ENCODE measurements around the gene SLC25A36.
A peak's percentile ranks its signal among the peaks of the same experiment; 100 is the strongest.
"Not testable (repeated sequence)": the region's sequence is repeated elsewhere in the genome, so short reads cannot be mapped to it uniquely, and the experiment has no call there.

Gene SLC25A36

DNA sequence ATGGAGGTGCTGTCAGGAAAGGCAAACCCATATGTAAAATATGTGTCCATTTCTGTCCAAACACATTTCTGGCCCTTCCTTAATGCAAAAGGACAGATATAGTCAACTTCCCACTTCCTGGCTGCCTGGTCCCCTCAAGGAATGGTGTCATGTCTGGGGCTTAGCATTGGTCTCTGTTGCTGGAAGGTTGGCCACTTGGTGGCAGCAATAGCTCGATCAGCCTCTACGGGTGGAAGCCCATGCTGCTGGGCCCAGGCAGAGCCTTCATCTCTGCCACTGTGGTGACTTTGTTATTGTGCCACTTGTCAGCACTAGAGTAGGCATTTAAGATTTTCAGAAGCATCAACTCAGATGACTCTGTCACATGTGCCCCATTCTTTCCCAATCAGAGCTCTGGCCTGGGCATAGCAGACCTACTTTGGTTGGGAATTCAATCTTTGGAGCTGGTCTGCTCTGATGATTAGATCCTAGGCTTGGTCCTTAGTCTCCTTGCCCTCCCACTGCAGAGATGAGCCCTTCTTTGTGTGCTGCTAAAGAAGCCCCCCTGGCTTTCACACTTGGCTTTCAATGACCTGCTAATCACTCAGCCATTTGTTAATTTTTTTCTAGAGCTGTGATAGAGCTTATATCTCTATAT is 58.5 kb downstream of the SLC25A36 start:
- no peak for DNase-seq

DNA sequence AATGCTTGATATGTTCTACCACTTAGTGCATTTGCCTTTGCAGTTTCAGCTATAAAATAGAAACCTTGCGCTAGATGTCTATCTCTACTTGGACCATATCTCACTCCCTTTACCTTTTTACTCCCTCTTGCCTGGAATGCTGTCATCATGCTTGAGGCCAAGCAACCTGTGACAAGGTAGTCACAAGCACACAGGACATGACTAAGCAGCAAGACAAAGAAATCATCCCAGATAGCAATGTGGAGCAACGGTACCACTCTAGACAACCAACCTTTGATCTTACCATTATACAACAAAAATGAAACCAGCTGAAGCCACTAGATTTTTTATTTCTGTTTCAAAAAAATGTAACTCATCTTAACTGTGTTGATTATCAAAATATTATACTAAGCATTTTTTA is 59.0 kb downstream of the SLC25A36 start:
- DNase-seq, result no peak

DNA sequence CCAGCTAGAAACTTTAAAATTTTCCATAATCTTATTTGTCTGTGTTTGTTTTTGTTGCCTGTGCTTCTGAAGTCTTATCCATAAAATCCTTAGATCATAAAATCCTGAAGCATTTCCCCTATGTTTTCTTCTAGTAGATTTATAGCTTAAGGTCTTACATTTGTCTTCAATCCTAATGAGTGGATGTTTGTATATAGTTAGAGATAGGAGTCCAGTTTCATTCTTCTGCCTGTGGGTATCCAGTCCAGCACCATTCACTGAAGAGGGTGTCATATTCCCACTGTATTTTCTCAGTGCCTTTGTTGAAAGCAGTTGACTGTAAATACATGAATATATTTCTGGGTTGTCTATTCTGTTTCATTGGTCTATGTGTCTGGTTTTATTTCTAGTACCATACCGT is 64.7 kb downstream of the SLC25A36 start:
- no peak for DNase-seq

DNA sequence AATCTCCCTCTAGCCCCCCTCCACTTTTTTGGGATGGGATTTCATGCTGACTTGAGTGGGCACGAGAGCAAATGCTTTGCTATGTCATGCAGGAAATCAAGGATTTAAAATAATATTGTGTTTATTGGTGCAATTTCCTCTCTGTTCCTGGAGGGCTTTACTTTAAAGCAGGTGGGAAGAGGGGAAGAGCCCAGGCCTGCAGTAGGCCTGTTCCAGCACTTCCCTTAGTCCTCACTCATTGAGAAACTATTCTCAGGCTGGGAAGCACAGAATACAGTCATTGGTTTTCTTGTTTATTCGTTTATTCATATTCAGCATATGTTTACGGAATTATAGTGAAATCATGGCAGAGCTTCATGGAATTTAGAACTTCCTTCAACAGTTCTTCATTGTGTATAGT is 67.9 kb downstream of the SLC25A36 start:
- DNase-seq, result no peak

DNA sequence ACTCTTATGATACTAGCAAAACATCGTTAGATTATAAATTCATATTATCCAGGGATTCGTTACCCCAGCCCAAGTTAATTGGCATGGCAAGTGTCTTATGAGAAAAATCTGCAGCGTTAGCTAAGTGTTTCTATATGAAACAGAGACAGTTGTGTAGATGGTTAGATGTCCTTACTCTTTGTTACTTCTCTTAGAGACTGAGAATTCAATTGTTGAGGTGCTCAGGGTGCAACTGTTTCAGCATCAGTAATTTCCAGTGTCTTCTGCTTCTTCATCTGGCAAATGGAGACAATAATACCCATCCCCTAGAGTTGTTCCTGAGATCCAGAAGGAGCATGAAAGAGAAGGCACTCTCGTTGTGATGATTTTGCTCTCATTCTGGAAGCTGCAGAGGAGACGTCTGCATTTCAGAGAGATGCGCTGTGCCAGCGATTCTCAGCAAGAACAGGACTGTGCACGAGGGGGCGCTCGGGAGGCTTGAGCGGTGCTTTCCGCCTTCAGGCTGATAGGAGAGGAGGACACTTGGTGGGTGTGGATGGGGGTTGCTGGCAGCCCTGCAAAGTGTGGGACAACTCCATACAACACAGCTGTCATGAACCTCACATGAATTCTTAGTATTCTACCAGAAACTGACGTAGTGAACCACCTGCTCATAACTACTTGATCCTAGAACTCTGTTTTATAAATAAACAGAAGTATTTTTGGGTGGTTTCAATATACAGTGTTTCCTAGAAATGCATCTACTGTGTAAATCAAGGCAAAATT is 69.8 kb downstream of the SLC25A36 start:
- peak; percentile 33 for DNase-seq

DNA sequence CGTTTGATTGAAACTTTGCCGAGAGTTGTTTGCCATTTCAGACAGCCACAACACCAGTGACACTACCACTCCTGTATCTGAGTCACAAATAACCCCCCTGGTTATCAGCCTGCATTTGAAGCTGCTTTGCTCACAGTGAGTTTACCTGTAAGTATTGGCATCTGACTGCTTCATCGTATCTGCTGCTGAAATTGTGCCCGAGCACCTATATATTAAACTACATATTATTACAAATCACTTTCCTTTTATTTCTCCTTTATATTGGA is 70.3 kb downstream of the SLC25A36 start:
- no peak for DNase-seq

DNA sequence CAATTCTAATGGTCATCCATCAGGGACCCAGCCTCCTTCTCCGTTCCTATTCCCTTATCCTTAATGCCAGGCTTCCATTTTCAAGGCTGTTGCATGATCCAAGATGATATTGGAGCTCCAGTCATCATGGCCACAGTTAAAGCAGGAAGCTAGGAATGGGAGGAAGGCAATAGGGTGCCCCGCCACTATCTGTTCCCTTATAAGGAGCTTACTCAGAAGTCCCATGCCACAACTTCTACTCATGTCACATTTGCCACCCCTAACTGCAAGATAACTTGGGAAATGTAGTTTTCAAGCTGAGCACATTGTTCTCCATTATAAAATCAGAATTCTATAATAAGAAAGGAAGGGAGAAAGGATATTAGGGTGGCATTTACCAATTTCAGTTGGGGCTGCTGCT is 70.9 kb downstream of the SLC25A36 start:
- no peak for DNase-seq

DNA sequence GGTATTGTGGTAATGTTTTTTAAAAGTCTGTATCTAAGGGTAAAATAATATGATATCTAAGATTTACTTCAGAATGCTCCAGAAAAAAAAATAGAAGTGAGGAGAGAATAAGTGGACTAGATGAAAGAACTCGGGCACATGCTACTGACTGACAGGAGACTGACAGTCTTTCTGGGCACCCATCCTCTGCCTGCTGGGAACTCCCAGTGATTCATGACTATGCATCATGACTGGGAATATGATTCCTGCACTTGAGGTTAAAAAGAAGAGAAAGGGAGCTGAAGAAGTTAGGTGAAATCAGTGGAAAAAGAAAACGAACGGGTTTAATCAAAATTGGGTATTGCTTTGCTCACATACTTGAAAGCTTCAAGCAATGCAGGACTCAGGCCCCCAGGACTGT is 73.8 kb downstream of the SLC25A36 start:
- peak; percentile 9 for DNase-seq

DNA sequence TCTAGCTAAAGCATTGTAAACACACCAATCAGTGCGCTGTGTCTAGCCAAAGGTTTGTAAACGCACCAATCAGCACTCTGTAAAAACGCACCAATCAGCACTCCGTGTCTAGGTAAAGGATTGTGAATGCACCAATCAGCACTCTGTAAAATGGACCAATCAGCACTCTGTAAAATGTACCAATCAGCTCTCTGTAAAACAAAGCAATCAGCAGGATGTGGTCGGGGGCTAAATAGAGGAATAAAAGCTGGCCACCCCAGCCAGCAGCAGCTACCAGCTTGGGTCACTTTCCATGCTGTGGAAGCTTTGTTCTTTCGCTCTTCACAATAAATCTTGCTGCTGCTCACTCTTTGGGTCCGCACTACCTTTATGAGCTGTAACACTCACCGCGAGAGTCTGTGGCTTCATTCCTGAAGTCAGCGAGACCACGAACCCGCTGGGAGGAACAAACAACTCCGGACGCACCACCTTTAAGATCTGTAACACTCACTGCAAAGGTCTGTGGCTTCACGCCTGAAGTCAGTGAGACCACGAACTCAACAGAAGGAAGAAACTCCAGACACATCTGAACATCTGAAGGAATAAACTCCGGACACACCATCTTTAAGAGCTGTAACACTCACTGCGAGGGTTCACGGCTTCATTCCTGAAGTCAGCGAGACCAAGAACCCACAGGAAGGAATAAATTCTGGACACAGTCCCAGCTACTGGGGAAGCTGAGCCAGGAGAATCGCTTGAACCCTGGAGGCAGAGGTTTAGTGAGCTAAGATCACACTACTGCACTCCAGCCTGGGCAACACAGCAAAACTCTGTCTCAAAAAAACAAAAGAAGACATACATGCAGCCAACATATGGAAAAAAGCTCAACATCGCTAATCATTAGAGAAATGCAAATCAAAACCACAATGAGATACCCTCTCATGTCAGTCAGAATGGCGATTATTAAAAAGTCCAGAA is 76.0 kb downstream of the SLC25A36 start:
- DNase-seq, result not testable (repeated sequence)

DNA sequence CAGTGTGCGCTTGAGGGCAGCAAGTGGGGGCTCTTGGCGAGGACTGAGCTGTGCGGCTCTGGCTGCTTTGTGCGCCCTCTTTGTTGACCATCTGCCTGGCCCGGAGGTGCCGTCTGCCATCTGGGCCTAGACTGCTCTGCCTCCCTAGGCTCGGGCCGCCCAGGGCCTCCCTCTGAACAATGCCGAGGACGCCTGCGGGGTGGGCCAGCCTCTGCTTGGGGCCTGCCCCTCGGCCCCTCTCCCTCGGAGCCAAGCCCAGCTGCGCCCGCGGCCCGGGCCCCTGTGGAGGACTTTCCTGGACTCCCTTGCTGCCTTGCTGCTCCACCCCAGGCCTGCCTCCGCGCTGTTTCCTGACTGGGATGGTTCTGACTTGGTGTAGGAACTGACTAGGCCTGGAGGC is 77.6 kb downstream of the SLC25A36 start:
- no peak for DNase-seq

DNA sequence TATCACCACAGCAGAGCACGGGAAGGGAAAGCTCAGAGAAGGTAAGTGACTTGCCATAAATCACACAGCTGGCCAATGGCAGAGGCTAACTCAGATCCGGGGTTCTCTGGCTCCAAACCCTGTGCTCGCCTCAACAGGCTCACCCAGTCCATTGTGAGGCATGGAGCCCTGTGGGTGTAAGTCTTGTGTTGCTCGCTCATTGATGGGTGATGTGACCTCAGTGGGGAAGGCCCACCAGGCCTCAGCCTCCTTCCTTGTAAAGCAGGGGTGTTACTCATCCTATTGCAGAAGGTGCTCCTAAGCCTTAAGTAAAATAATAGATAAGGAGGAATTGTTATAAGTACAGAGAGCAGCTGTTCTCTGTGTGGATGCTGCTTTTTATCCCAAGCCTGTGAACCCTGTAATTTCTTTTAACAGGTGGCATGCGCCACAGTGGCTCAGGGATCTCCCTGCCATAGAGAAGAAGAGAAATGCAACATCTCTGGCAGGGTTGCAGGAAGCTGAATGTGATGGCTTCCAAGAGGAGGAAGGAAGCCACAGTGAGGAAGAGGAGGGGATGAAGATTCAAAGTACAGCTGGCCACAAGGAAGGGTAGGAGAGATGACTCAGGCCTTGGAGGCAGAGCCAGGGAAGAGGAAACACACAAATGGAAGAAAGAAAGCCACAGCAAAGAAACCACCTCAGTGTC is 78.7 kb downstream of the SLC25A36 start:
- DNase-seq, result no peak

DNA sequence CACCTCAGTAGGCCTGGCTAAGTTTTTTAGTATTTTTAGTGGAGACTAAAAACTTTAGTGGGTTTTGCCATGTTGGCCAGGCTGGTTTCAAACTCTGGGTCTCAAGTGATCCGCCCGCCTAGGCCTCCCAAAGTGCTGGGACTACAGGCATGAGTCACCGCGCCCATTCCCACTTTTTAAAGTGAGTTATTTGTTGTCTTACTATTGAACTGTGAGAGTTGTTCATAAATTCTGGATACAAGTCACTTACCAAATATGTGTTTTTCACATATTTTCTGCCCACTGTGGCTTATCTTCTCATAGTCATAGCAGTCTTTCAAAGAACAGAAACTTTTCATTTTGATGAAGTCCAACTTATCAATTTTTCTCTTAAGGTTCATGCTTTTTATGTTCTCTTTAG is 79.6 kb downstream of the SLC25A36 start:
- DNase-seq, result no peak

All from NCI-H226 (cell line).